Measurements from ENCODE around the gene TVP23C. TPM values are rescaled to one million over a fixed set of nuclear protein-coding genes. Genes with fewer than 3 reads are reported as not detected.

TVP23C gene
- total and polyA plus RNA-seq, 2 of the 8 experiments (the other 6 are each of a cell fraction or from before 2014, with no cell fraction given), result 2.9 to 9.6 TPM

GRCh38 chr17:15492186-15492585, 71.1 kb downstream of the TVP23C start:
- no peak overlapping the region for H2BK5ac ChIP-seq (ENCODE audit: low read depth, low read length)
- no peak overlapping the region for H2AFZ ChIP-seq (ENCODE audit: low read length)
- no peaks in the 10 kb centered on the region for H3K79me2 ChIP-seq (ENCODE audit: control insufficient read depth in 1 of 2, insufficient read depth in 2 of 2, low read length in 2 of 2)
- FAIRE-seq (no peak), DNase-seq (ENCODE audit: low read depth in 1 of 2, low spot score in 2 of 2) (no peak)
- H4K91ac ChIP-seq (replicated peaks; ENCODE audit: insufficient read length, low read length), result no peak overlapping the region
- no peak overlapping the region for H3K14ac ChIP-seq (ENCODE audit: insufficient read length)
- H3K27ac ChIP-seq (ENCODE audit: low read depth, low read length), result no peak overlapping the region
- no peaks in the 10 kb centered on the region for H4K20me1 ChIP-seq (replicated peaks in 1 of 2; ENCODE audit: control insufficient read depth in 1 of 2, insufficient read depth in 2 of 2, low read length in 2 of 2)
- H2BK20ac ChIP-seq (ENCODE audit: low read length), result peak overlapping the region; percentile 36; the same call in 1 of the 2 replicates
- ChIA-PET POLR2A (ENCODE audit: partially characterized antibody) (interaction anchor here (1.0 kb wide), 2 partner anchors 8 to 11 kb away, joined by 3 to 4 read pairs; no protein-coding TSS in a partner anchor), CTCF (ENCODE audit: partially characterized antibody) (interaction anchor here (1.0 to 3.7 kb wide), 2 partner anchors 11 to 234 kb away, joined by 3 to 15 read pairs; no protein-coding TSS in a partner anchor)
- WGBS, 2 experiments (ENCODE audit: extremely low coverage in 1 of 2, insufficient coverage in 1 of 2, insufficient read length in 1 of 2, insufficient replicate concordance in 2 of 2, low coverage in 1 of 2, low lambda C conversion rate in 2 of 2, missing lambda C conversion rate in 1 of 2), result 88% methylated on average over 4 of the region's 4 CpGs; no CpG with 5 or more reads in 1 of the 2 experiments
- peaks cover 0 to 3% (median 2%) of the 10 kb centered on the region in 4 experiments; a peak in 1 of 8 replicates for H3K36me3 ChIP-seq (ENCODE audit: control insufficient read depth in 2 of 4, insufficient read depth in 4 of 4, low read length in 3 of 4)
- H3K27me3 ChIP-seq (replicated peaks in 1 of 4; ENCODE audit: control insufficient read depth in 3 of 4, extremely low read depth in 1 of 4, insufficient read depth in 3 of 4, low read length in 3 of 4), result no peaks in the 10 kb centered on the region
- no peak overlapping the region for H3K4me3 ChIP-seq (ENCODE audit: extremely low read depth in 1 of 4, insufficient read depth in 2 of 4, low read depth in 3 of 4, low read length in 4 of 4)
- H3K18ac ChIP-seq (ENCODE audit: extremely low read depth, low read length), result no peak overlapping the region
- peaks cover 4 to 13% (median 6%) of the 10 kb centered on the region in 4 experiments for H3K4me1 ChIP-seq (replicated peaks in 1 of 4; ENCODE audit: control insufficient read depth in 3 of 4, insufficient read depth in 4 of 4, low read length in 3 of 4)
- no peak for TF ChIP-seq RAD21 (IDR thresholded peaks at IDR 0.05 in 1 of 2, conservative IDR thresholded peaks at IDR 0.05 in 1 of 2; ENCODE audit: low read depth in 2 of 2, low read length in 2 of 2)
- TF ChIP-seq EZH2 (IDR thresholded peaks at IDR 0.05; ENCODE audit: low read depth, low read length, severe bottlenecking), result no peak
- TF ChIP-seq TCF12 (IDR thresholded peaks at IDR 0.05; ENCODE audit: low read depth, low read length), result no peak
- no peak for TF ChIP-seq BRCA1 (IDR thresholded peaks at IDR 0.05; ENCODE audit: low read depth, low read length)
- TF ChIP-seq TBP (IDR thresholded peaks at IDR 0.05; ENCODE audit: low read depth, low read length), result no peak
- TF ChIP-seq EGR1 (IDR thresholded peaks at IDR 0.05; ENCODE audit: borderline replicate concordance, low read depth, low read length), result no peak
- no peak for TF ChIP-seq TAF1 (IDR thresholded peaks at IDR 0.05; ENCODE audit: low read depth, low read length)
- H4K8ac ChIP-seq (ENCODE audit: extremely low read depth, insufficient read depth, low read length), result no peak overlapping the region
- H2BK15ac ChIP-seq (ENCODE audit: low read length), result no peak overlapping the region
- no peak overlapping the region for H3K9ac ChIP-seq (replicated peaks in 1 of 4; ENCODE audit: extremely low read depth in 1 of 4, low read depth in 3 of 4, low read length in 3 of 4)
- no peak overlapping the region for H3K4ac ChIP-seq (replicated peaks; ENCODE audit: insufficient read length, low read depth, low read length)
- no peak overlapping the region for H3K56ac ChIP-seq (replicated peaks; ENCODE audit: insufficient read length, low read depth, low read length)
- H3K23ac ChIP-seq (ENCODE audit: insufficient read length), result no peak overlapping the region
- no peak overlapping the region; the same call in 1 of the 2 replicates for H2BK12ac ChIP-seq (ENCODE audit: low read depth, low read length)
- no peak overlapping the region for H2AK5ac ChIP-seq (ENCODE audit: low read depth, low read length)
- H3K79me1 ChIP-seq (ENCODE audit: low read depth, low read length), result no peaks in the 10 kb centered on the region
- H2BK120ac ChIP-seq (replicated peaks; ENCODE audit: low read depth, low read length), result no peak overlapping the region
- H3K23me2 ChIP-seq (ENCODE audit: low read depth, low read length), result no peaks in the 10 kb centered on the region
- no peaks in the 10 kb centered on the region; a peak in 1 of 4 replicates for H3K9me3 ChIP-seq (ENCODE audit: insufficient read depth in 2 of 2, low read depth in 1 of 2, low read length in 1 of 2)
- H3K4me2 ChIP-seq (ENCODE audit: insufficient read depth in 1 of 2, low read depth in 2 of 2, low read length in 2 of 2), result no peak overlapping the region
- no peak overlapping the region for H4K5ac ChIP-seq (ENCODE audit: insufficient read length, low read depth, low read length)
